ENCODE data around the gene UBAC2.

Gene UBAC2

GRCh38 chr13:99303863-99304521 lies 103.3 kb downstream of the UBAC2 start:
- TF ChIP-seq ZFX (IDR thresholded peaks at IDR 0.05) = no peak
- no peak for TF ChIP-seq CTCF (conservative IDR thresholded peaks at IDR 0.05)
- H3K27ac ChIP-seq = no peak overlapping the region

GRCh38 chr13:99304541-99304940 lies 103.9 kb downstream of the UBAC2 start:
- H3K27ac ChIP-seq = no peak overlapping the region
- TF ChIP-seq ZFX (IDR thresholded peaks at IDR 0.05) = no peak
- no peak for TF ChIP-seq CTCF (conservative IDR thresholded peaks at IDR 0.05)

GRCh38 chr13:99305158-99305557 lies 104.5 kb downstream of the UBAC2 start:
- TF ChIP-seq ZFX (IDR thresholded peaks at IDR 0.05) (no peak), CTCF (conservative IDR thresholded peaks at IDR 0.05) (no peak)
- H3K27ac ChIP-seq = no peak overlapping the region

GRCh38 chr13:99305566-99305965 lies 104.9 kb downstream of the UBAC2 start:
- TF ChIP-seq CTCF (conservative IDR thresholded peaks at IDR 0.05) (no peak), ZFX (IDR thresholded peaks at IDR 0.05) (no peak)
- no peak overlapping the region for H3K27ac ChIP-seq

GRCh38 chr13:99307247-99307646 lies 106.6 kb downstream of the UBAC2 start, which contains the start of gene GPR183:
Gene GPR183 (minus strand): TSS chr13:99307399. CDS start chr13:99296145, 11,254 bp downstream.
- no peak within 1 kb of the TSS for H3K27ac ChIP-seq
- TF ChIP-seq CTCF (conservative IDR thresholded peaks at IDR 0.05) = no peak
- TF ChIP-seq ZFX (IDR thresholded peaks at IDR 0.05) = no peak

GRCh38 chr13:99307648-99308339 lies 107.1 kb downstream of the UBAC2 start:
- TF ChIP-seq ZFX (IDR thresholded peaks at IDR 0.05) (no peak), CTCF (conservative IDR thresholded peaks at IDR 0.05) (no peak)

GRCh38 chr13:99308471-99309087 lies 107.9 kb downstream of the UBAC2 start:
- no peak for TF ChIP-seq CTCF (conservative IDR thresholded peaks at IDR 0.05)
- TF ChIP-seq ZFX (IDR thresholded peaks at IDR 0.05) = no peak
- no peak overlapping the region for H3K27ac ChIP-seq

More at GRCh38 chr13:99307648-99308339, 107.1 kb downstream of the UBAC2 start:
- no peak overlapping the region for H3K27ac ChIP-seq
